ENCODE measurements around the gene GCSAM.
"Not testable (repeated sequence)": the region's sequence is repeated elsewhere in the genome, so short reads cannot be mapped to it uniquely, and the experiment has no call there.

GCSAM gene

GRCh38 chr3:112072387-112073060 is 60.5 kb downstream of the GCSAM start:
- not testable (repeated sequence) for DNase-seq (ENCODE audit: low spot score)

All from HuH-7.5 (cell line).